Lower lobe of right lung (tissue), 2 donors: ENCODE data around the gene NECAP2. TPM values are rescaled to one million over a fixed set of nuclear protein-coding genes. Genes with fewer than 3 reads are reported as not detected.

ENCODE experiments used
- ATAC-seq, 2 donors: fragments of 200-7000 bp; cut with Tn5 transposase; one replicate each; pipeline ENCODE4 v1.9.1; 2020 to 2022; ENCODE audit warnings: mild to moderate bottlenecking in 2 of 2, moderate library complexity in 2 of 2
- DNase-seq: peaks from one replicate; pipeline ENCODE4 v3.0.0-alpha.2; 2020
- H3K27ac ChIP-seq: fragments of 200-600 bp; one replicate; pipeline ENCODE4 v1.8.0; 2022
- H3K27me3 ChIP-seq: fragments of 200-600 bp; one replicate; pipeline ENCODE4 v1.8.0; 2022; ENCODE audit warnings: low read depth
- H3K36me3 ChIP-seq: fragments of 200-600 bp; one replicate; pipeline ENCODE4 v1.8.0; 2022; ENCODE audit warnings: mild to moderate bottlenecking
- H3K4me1 ChIP-seq: fragments of 200-600 bp; one replicate; pipeline ENCODE4 v1.8.0; 2022
- H3K4me3 ChIP-seq: fragments of 200-600 bp; one replicate; pipeline ENCODE4 v1.8.0; 2022; ENCODE audit warnings: mild to moderate bottlenecking
- H3K9me3 ChIP-seq: fragments of 200-600 bp; one replicate; pipeline ENCODE4 v1.8.0; 2022
- CTCF ChIP-seq: fragments of 200-600 bp; IDR thresholded peaks from one replicate; pipeline ENCODE4 v1.8.0; 2022; ENCODE audit warnings: antibody characterized with exemption, mild to moderate bottlenecking
- intact Hi-C: fragments of 100-400 bp; cut with DNase I; formaldehyde crosslinking; loops from one replicate; pipeline ENCODE4 v1.11.0; 2022
- long read RNA-seq: library from polyadenylated mRNA; unstranded; transcript quantifications from one replicate; pipeline ENCODE4 v2.0.0, GENCODE V29; 2021
- total RNA-seq: library from RNA; stranded (reverse); fragmentation: NEBNext Ultra II Directional; extraction: Animal tissue kit (Norgen Biotek cat#: 25700); gene quantifications from one replicate; pipeline ENCODE4 v1.2.1, GENCODE V29; 2021
- donor health status: DM: no; HTN: yes; CAD: no; lungs with severe emphysema.

NECAP2 gene
- total RNA-seq = 97.7 TPM
- long read RNA-seq, transcript NECAP2-201 (8 exons, 2,070 nt) = major isoform, 171 of 266 reads
- long read RNA-seq, transcript NECAP2-202 (7 exons, 1,929 nt) = minor isoform, 6 of 266 reads
- long read RNA-seq, partial matches to known transcripts = 70 of 266 reads
- long read RNA-seq, other reads (novel, unspliced or antisense) = 15 of 266 reads

- H3K4me3 ChIP-seq = peak within 1 kb of the TSS; percentile 100
- H3K27me3 ChIP-seq = no peaks in the 10 kb centered on the region
- H3K36me3 ChIP-seq = peaks cover 33% of the 10 kb centered on the region
- peaks cover 46% of the 10 kb centered on the region for H3K4me1 ChIP-seq
- peak; percentile 96 for DNase-seq
- TF ChIP-seq CTCF = peak; percentile 90
- no peaks in the 10 kb centered on the region for H3K9me3 ChIP-seq
- H3K27ac ChIP-seq = peak within 1 kb of the TSS; percentile 89
- ATAC-seq = peak; percentile 96
- intact Hi-C loops = no loop called here
These were observed at the start of gene NECAP2 for GRCh38 chr1:16440470-16441281. Gene NECAP2, plus strand, starts transcription at chr1:16440724. Its CDS starts 38 bp downstream, at chr1:16440762.

GRCh38 chr1:16391411-16391810 lies 49.1 kb upstream of the NECAP2 start:
- TF ChIP-seq CTCF = no peak
- Histone ChIP-seq H3K9me3 (no peaks in the 10 kb centered on the region), H3K27me3 (no peaks in the 10 kb centered on the region), H3K4me1 (peaks cover 64% of the 10 kb centered on the region), H3K36me3 (peaks cover 34% of the 10 kb centered on the region), H3K27ac (no peak overlapping the region), H3K4me3 (no peak overlapping the region)
- DNase-seq = no peak
- no peak for ATAC-seq
- intact Hi-C loops = no loop called here

GRCh38 chr1:16392740-16393569 lies 47.6 kb upstream of the NECAP2 start:
- Histone ChIP-seq H3K36me3 (peaks cover 49% of the 10 kb centered on the region), H3K4me1 (peaks cover 56% of the 10 kb centered on the region), H3K9me3 (no peaks in the 10 kb centered on the region), H3K27me3 (no peaks in the 10 kb centered on the region), H3K27ac (no peak overlapping the region), H3K4me3 (no peak overlapping the region)
- no peak for DNase-seq
- no peak for ATAC-seq
- no peak for TF ChIP-seq CTCF
- intact Hi-C loops = no loop called here

GRCh38 chr1:16393570-16394521 lies 46.7 kb upstream of the NECAP2 start:
- Histone ChIP-seq H3K36me3 (peaks cover 56% of the 10 kb centered on the region), H3K4me3 (no peak overlapping the region), H3K27me3 (no peaks in the 10 kb centered on the region), H3K27ac (no peak overlapping the region), H3K4me1 (peaks cover 48% of the 10 kb centered on the region), H3K9me3 (no peaks in the 10 kb centered on the region)
- intact Hi-C loops = no loop called here
- TF ChIP-seq CTCF = no peak
- ATAC-seq = no peak
- DNase-seq = no peak
